HFFc6 (cell line): Measurements from ENCODE around the gene RFPL4AL1. TPM values are rescaled to one million over a fixed set of nuclear protein-coding genes. Genes with fewer than 3 reads are reported as not detected.
"Not testable (repeated sequence)": the region's sequence is repeated elsewhere in the genome, so short reads cannot be mapped to it uniquely, and the experiment has no call there.

Source experiments
- DNase-seq: peaks from one replicate; pipeline ENCODE4 v3.0.0-alpha.2; 2018
- H3K27ac Mint-ChIP-seq: 2 replicates; pipeline ENCODE4 v1.8.0; 2020; ENCODE audit warnings: mild to moderate bottlenecking, mixed read lengths
- H3K27me3 Mint-ChIP-seq: 2 replicates; pipeline ENCODE4 v1.8.0; 2021; ENCODE audit warnings: mild to moderate bottlenecking, moderate library complexity, mixed read lengths; ENCODE audit not compliant: insufficient read depth
- H3K36me3 Mint-ChIP-seq: 2 replicates; pipeline ENCODE4 v1.8.0; 2021; ENCODE audit warnings: low read depth, mixed read lengths
- H3K4me1 Mint-ChIP-seq: 2 replicates; pipeline ENCODE4 v1.8.0; 2020; ENCODE audit warnings: low read depth, mixed read lengths
- H3K4me3 Mint-ChIP-seq: 2 replicates; pipeline ENCODE4 v1.8.0; 2020; ENCODE audit warnings: mild to moderate bottlenecking, moderate library complexity, mixed read lengths
- H3K9me3 Mint-ChIP-seq: 2 replicates; pipeline ENCODE4 v1.8.0; 2020; ENCODE audit warnings: mild to moderate bottlenecking, mixed read lengths
- long read RNA-seq: library from polyadenylated mRNA; unstranded; transcript quantifications from one replicate; pipeline ENCODE4 v2.0.0, GENCODE V29; 2019
- total RNA-seq, 6 experiments: library from RNA; stranded (reverse); fragmentation: NEBNext Ultra II Directional; extraction: Animal tissue kit (Norgen Biotek cat#: 25700); gene quantifications; 2 replicates in 1 of 6; 3 replicates in 5 of 6; pipeline ENCODE4 v1.2.3, GENCODE V29; 2021
- TF ChIP-seq, protein P1 (sequence below): fragments of 200-600 bp; sonication (generic); IDR thresholded peaks from 2 replicates; pipeline ENCODE4 v1.5.0; 2021; ENCODE audit warnings: antibody characterized with exemption, mild to moderate bottlenecking

The RFPL4AL1 gene
- total RNA-seq, result under 1 TPM in 1 of 6 experiments, not detected in 5; 0.23 TPM
- long read RNA-seq, result 0 reads

DNA sequence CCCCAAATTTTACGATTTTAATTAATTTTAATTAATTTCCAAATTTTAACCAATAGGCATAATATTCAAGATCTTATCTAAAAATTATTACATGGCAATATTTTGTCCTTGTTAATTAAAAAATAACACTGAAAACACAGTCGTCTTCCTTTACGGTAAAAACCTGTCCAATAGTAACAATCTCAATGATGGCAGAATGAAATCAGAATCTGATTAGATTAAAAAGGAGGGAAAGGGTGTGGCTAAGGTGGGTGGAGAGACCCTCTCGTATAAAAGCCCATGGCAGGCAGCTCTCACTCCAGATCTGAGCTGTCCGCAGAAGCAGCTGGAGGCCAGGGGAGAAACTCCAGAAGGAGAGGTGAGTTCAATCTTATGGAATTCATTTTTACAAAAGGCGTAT is at the start of gene RFPL4AL1:
Gene RFPL4AL1, plus strand, starts transcription at position 301 of the 400 bp plus-strand sequence. CDS start 2,687 bp downstream, outside the sequence.
- H3K4me3 Mint-ChIP-seq, H3K36me3 Mint-ChIP-seq, DNase-seq, H3K27ac Mint-ChIP-seq, H3K27me3 Mint-ChIP-seq, H3K9me3 Mint-ChIP-seq, H3K4me1 Mint-ChIP-seq: not testable (repeated sequence)

DNA sequence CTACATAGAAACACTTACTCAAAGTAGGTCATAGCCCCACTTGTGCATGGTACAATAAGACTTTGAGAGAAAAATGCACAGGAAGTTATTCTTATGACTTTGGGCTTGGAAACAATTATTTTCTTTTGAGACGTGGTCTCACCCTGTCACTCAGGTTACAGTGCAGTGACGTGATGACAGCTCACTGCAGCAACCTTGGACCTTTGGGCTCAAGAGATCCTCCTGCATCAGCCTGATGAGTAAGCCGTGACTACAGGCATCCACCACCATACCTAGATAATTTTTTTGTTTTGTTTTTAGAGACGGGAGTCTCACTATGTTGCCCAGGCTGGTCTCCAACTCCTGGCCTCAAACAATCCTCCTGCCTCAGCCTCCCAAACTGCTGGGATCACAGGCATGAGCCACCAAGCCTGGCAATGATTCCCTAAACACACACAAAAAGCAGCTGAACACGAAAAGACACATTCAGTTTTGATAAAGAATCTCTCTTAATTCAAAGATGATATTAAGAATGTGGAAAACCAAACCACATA is 48.6 kb upstream of the RFPL4AL1 start:
- peaks cover 18% of the 10 kb centered on the region for H3K9me3 Mint-ChIP-seq
- H3K4me3 Mint-ChIP-seq, result no peak overlapping the region
- TF ChIP-seq, protein P1, sequence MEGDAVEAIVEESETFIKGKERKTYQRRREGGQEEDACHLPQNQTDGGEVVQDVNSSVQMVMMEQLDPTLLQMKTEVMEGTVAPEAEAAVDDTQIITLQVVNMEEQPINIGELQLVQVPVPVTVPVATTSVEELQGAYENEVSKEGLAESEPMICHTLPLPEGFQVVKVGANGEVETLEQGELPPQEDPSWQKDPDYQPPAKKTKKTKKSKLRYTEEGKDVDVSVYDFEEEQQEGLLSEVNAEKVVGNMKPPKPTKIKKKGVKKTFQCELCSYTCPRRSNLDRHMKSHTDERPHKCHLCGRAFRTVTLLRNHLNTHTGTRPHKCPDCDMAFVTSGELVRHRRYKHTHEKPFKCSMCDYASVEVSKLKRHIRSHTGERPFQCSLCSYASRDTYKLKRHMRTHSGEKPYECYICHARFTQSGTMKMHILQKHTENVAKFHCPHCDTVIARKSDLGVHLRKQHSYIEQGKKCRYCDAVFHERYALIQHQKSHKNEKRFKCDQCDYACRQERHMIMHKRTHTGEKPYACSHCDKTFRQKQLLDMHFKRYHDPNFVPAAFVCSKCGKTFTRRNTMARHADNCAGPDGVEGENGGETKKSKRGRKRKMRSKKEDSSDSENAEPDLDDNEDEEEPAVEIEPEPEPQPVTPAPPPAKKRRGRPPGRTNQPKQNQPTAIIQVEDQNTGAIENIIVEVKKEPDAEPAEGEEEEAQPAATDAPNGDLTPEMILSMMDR, result no peak
- H3K36me3 Mint-ChIP-seq, result no peaks in the 10 kb centered on the region
- no peak for DNase-seq
- no peaks in the 10 kb centered on the region for H3K4me1 Mint-ChIP-seq
- peaks cover 20% of the 10 kb centered on the region for H3K27me3 Mint-ChIP-seq
- H3K27ac Mint-ChIP-seq, result no peak overlapping the region

DNA sequence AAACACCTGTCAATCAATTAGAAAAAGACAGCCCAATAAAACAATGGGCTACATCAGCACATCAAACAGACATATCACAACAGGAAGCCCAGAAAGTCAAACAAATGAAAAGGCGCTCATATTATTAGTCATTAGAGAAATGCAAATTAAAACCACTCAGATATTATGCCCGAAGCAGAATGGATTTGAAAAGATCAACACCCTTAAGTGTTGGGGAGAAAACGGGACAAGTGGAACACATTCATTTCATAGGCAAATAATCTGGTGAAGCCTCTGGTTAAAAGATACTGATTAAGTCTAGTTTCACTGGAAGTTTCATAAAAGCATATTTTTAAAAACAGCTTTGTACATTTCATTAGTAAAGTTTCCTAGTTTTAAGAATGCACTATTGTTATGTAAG is 48.1 kb upstream of the RFPL4AL1 start:
- Mint-ChIP-seq H3K4me3 (no peak overlapping the region), H3K36me3 (no peaks in the 10 kb centered on the region), H3K9me3 (peaks cover 18% of the 10 kb centered on the region), H3K4me1 (no peaks in the 10 kb centered on the region), H3K27ac (no peak overlapping the region), H3K27me3 (peaks cover 20% of the 10 kb centered on the region)
- no peak for DNase-seq
- TF ChIP-seq, protein P1, result no peak

DNA sequence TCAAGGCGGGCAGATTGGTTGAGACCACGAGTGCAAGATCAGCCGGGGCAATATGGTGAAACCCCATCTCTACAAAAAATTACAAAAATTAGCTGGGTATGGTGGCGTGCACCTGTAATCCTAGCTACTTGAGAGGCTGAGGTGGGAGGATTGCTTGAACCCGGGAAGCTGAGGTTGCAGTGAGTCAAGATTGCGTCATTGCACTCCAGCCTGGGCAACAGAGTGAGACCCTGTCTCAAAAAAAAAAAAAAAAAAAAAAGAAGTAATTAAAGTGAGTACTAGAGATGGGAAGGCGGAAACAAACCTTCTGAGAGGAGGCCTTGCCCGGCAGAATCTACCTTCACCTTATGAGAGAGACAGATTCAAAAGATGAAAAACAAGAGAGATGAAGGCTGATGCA is 45.4 kb upstream of the RFPL4AL1 start:
- Mint-ChIP-seq H3K4me3 (no peak overlapping the region), H3K4me1 (no peaks in the 10 kb centered on the region), H3K27ac (no peak overlapping the region), H3K27me3 (peaks cover 5% of the 10 kb centered on the region), H3K36me3 (no peaks in the 10 kb centered on the region), H3K9me3 (peaks cover 18% of the 10 kb centered on the region)
- no peak for DNase-seq
- TF ChIP-seq, protein P1, result no peak

DNA sequence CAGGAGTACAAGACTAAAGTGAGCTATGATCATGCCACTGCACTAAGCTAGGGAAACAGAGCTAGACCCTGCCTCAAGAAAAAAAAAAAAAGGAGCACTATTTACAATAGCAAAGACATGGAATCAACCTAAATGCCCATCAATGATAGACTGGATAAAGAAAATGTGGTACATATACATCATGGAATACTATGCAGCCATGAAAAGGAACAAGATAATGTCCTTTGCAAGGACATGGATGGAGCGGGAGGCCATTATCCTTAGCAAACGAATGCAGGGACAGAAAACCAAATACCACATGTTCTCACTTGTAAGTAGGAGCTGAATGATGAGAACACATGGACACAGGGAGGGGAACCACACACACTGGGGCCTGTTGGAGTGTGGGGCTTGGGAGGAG is 38.5 kb upstream of the RFPL4AL1 start:
- not testable (repeated sequence) for H3K4me3 Mint-ChIP-seq, DNase-seq, H3K4me1 Mint-ChIP-seq, H3K27me3 Mint-ChIP-seq, H3K36me3 Mint-ChIP-seq, H3K9me3 Mint-ChIP-seq, H3K27ac Mint-ChIP-seq

DNA sequence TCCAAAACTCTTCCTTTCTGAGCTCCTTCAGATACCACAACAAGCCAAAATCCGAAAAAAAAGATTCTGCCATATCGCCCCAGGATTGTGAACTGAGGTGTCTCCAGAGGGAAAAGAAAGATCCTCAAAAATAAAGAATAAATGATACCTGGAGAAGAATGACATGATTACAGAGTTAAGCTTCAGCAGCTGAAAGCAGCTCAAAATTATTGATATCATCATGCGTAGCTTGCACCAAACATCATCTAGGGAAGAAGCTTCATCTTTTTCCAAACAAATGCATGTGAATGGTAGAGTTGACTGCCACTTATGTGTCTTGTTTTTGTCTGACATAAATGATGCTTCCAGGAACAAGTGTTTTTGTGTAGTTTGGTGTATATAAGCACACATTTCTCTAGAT is 30.6 kb upstream of the RFPL4AL1 start, which contains the start of gene NLRP9:
Gene NLRP9, minus strand, starts transcription at position 101 of the 400 bp plus-strand sequence. Its CDS starts 28 bp downstream, at position 73.
- Mint-ChIP-seq H3K9me3 (no peaks in the 10 kb centered on the region; the same call in 1 of the 2 replicates), H3K4me3 (no peak within 1 kb of the TSS), H3K27me3 (no peaks in the 10 kb centered on the region; the same call in 1 of the 2 replicates), H3K36me3 (no peaks in the 10 kb centered on the region), H3K4me1 (no peaks in the 10 kb centered on the region), H3K27ac (no peak within 1 kb of the TSS)
- no peak for DNase-seq
- TF ChIP-seq, protein P1, result no peak
